IPS-NIHi11 (cell line): ENCODE results near the gene SAA2.
"Not testable (repeated sequence)": the region's sequence is repeated elsewhere in the genome, so short reads cannot be mapped to it uniquely, and the experiment has no call there.

Source experiments
- DNase-seq: peaks from one replicate; pipeline ENCODE4 v3.0.0; 2012; ENCODE audit warnings: mixed read lengths, low spot score

SAA2 gene

DNA sequence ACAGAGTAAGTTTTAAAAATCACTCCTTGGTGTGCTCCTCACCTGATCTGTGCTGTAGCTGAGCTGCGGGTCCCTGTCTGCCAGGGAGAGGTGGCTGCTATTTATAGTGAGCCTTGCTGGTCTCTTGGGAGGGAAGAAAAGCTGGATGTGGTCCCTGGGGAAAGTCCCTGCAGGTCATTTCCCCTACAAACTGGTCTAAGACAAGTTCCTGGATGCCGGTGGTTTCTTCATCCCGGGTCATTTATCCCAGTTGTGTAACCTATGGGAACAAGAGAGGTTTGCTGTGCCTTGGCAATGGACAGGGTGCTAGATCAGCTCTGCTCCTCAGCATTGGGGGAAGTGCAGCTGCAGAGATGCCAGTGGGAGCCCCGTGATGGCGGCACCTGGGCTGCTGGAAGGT lies at the start of gene SAA2:
SAA2 (minus strand) TSS at position 108 of the 400 bp plus-strand sequence. CDS start 657 bp downstream, outside the sequence.
- no peak for DNase-seq

DNA sequence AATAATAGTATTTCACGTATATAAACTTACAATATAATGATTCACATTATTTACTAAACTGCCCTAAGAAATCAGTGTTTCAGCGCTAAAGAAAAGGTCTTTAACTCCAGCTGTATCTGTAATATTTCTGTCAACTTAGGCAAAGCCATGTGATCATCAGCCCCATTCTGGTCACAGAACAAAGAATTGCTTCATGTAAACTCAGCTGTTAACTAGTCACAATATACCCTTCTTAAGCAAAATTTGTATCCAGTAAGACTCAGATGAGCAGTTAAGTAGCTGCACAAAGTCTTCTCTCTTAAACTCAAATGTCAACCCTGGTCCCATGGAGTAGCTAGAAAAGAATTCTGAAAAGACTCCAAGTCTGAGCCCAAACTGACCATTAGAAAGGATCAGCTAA lies 46.8 kb upstream of the SAA2 start:
- no peak for DNase-seq

DNA sequence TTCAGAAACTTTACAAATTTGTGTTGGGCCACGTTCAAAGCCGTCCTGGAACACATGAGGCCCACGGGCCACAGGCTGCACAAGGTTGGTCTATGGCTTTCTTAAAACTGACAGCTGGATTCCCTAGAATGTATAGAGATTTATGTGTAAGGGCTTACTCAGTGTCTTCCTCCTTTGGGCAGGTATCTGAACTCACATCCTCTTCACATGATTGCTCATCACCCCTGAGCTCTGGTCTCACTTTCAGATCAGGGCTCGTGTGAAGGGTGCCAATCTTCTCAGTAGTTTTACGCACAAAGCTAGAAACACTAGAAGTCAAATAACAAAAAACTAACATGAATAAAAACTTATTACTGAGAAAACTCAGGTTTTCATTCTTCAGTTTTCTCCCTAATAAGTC lies 46.4 kb upstream of the SAA2 start:
- no peak for DNase-seq

DNA sequence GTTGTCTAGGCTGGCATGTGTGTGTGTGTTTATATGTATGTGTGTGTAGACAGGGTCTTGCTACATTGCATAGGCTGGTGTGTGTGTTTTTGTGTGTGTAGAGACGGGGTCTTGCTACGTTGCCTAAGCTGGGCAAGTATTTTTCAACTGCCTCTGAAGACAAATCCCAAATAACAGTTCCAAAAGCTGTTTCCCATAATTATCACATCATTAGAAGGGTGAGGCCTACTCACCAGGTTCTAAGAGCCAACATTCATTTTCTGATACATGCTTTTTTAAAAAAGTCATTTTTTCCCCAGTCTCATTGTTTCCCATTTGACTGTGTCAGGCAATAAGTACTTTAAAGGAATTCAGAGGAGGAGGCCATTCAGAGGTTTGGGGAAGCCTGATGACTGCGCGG lies 40.4 kb upstream of the SAA2 start:
- DNase-seq = no peak

DNA sequence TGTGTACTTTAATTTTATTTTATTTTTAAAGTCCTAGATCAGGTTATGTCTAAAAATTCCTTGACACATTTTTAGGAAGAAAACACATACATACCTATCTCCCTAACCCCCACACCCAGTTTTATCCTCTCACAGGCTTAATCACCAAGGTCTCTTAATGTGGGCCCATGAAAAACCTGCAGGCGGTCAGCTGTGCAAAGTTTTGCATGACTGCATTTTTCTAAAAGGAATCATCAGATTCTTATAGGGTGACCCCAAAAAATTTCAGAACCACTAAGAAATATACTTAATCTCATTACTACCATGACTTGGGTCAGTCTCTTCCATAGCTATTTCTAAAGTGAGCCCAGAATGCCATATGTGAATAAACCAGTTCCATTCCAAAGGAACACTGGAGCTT lies 37.4 kb upstream of the SAA2 start:
- DNase-seq = no peak

DNA sequence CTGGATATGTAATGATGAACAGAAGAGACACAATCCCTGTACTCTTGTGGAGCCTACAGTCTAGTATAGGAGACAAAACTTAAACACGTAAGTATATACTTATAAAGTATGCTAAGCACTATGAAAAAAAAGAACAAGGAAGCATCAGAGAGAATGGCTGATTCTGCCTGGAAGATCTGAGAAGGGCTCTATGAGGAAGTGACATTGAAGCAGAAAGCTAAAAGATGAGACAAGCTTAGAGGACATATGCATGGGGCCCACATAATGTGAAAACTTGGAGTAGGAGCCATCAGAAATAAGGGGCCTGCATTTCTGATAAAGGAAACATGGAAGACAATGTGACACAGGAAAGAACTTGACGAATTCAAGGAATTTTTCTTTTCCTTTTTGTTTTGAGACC lies 34.2 kb upstream of the SAA2 start:
- DNase-seq = no peak

DNA sequence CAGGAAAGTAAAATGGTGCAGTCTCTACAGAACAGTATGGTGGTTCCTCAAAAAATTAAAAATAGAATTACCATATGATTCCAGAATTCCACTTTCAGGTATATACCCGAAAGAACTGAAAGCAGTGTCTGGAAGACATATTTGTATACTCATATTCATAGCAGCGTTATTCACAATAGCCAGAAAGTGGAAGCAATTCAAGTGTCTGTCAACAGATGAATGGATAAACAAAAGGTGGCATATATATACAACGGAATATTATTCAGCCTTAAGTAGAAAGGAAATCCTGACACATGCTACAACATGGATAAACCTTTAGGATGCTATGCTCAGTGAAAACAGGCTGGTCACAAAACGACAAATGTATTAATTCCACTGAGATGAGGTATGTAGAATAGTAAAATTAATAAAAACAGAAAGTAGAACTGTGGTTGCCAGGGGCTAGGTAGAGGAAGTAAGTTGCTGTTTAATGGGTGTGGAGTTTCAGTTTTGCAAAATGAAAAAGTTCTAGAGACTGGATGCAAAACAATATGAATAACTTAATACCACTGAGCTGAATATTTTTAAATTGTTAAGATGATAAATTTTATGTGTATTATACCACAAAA lies 32.1 kb upstream of the SAA2 start:
- DNase-seq = no peak

DNA sequence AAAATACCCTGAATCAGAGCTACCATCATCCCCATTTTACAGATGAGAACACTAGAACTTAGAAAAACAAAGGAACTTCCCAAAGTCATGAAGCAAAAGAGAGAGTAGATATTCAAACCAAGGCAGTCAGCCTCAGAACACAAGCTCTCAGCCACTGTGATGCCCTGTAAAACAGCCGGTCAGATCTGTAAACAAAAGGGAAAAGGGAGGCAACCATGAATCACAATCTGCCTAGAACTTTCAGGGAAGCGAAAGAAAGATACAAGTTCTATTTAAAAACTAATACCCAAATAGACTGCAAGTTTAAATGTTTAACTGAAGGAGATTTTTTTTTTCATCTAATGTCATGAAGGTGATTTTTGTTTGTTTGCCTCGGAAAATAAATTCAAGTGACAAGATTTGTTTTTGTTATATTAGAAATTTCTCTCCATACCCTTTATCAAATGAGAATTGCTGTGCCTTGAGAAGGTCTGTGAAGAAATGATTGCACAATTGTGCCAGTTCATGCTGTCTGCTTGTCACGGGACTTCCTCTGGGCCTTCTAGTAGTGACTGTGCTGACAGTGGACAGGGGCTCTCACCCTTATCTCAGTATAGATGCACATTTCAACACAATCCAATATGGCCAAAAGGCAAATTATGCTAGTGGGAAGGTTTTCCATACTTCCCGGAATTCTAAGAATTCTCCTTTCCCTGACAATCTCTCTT lies 29.2 kb upstream of the SAA2 start:
- DNase-seq = no peak

DNA sequence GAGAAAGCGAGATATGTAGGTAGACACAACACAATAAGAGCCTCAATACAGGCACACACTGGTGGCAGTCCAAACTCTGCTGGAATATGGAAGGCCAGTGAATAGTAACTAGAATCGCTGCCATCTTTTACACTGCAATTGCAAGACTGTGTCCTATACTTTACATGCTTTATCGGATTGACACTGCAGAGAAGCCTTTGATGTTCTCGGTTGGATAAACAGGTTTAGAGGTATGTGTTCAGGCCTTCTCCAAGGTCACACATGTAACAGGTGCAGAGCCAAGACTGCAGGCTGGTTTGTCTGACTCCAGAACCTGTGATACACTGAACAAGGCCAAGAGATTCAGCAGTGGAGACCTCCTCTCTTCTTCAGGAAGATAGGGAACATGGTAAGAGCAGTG lies 22.7 kb upstream of the SAA2 start:
- no peak for DNase-seq

DNA sequence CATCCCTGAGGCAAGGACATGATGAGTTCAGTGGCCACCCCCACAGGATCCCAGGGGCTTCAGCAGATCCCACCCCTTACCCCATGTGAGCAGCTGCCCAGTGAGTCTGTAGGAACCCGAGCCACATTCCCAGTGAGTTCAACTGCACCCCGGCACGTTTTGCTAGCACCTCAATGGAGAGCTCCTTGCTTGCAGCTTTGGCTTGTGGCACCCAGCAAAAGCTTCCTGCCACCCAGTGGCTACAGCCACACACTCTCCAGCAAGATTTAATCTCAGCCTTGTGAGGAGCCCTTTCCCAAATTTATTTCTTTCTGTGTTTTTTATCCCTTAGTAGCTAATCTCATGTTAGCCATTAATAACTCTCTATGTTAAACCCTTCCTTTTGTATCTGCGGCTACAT lies 21.6 kb upstream of the SAA2 start:
- DNase-seq = peak; percentile 33

DNA sequence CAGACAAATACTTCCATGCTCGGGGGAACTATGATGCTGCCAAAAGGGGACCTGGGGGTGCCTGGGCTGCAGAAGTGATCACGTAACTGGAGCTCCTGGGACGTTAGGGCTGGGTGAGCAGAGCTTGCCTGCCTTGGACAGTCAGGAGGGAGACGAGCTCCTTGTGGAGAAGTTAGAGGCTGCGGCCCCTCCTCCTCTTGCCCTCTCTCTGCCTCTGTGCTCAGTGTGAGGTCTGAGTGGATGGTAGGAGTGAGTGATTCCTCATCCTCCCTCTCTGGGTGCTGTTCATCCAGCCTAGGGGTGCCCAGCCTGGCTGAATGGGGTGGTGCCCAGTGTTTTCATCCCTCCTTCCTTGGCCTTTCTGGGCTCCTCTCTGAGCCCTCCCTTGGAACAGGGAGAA lies 20.8 kb upstream of the SAA2 start:
- not testable (repeated sequence) for DNase-seq

DNA sequence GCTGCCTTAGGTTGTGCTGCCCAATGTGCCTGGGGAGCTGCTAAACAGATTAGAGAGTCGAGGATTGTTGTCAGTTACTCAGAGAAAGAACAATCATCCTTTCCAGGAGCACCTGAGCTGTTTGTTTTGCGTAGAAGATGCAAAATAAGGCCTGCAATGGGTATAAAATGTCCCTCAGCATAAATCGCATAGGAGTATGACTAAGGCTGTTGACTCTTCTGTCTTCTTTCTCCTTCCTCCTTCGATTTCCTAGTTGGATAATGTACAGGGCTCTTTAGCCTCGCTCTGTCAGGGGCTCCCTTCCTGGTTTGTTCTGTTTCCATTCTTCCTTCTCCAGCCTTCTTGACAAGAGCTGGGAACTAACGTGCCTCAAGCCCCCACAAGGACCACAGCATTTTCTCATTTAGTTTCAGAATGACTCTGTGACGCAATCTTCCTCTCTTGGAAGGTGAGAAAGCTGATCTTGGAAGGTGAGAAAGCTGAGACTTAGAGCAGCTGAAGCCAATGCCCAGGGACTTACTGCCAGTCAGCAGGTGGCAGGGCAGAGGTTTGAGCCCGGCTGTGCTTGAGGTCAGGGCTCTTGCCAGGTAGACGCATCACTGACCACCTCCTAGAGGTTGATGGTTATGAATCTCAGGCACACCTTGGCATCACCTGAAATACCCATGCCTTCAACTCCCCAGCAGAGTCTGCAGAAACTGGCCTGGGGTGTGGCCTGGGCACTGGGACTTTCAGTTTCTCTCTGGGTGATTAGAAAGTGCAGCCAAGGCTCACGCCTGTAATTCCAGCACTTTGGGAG lies 19.1 kb upstream of the SAA2 start:
- not testable (repeated sequence) for DNase-seq

DNA sequence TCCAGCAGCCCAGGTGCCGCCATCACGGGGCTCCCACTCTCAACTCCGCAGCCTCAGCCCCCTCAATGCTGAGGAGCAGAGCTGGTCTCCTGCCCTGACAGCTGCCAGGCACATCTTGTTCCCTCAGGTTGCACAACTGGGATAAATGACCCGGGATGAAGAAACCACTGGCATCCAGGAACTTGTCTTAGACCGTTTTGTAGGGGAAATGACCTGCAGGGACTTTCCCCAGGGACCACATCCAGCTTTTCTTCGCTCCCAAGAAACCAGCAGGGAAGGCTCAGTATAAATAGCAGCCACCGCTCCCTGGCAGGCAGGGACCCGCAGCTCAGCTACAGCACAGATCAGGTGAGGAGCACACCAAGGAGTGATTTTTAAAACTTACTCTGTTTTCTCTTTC lies 17.5 kb upstream of the SAA2 start, which contains the start of gene SAA1:
SAA1 (plus strand) TSS at position 316 of the 400 bp plus-strand sequence. CDS start 624 bp downstream, outside the sequence.
- no peak for DNase-seq

DNA sequence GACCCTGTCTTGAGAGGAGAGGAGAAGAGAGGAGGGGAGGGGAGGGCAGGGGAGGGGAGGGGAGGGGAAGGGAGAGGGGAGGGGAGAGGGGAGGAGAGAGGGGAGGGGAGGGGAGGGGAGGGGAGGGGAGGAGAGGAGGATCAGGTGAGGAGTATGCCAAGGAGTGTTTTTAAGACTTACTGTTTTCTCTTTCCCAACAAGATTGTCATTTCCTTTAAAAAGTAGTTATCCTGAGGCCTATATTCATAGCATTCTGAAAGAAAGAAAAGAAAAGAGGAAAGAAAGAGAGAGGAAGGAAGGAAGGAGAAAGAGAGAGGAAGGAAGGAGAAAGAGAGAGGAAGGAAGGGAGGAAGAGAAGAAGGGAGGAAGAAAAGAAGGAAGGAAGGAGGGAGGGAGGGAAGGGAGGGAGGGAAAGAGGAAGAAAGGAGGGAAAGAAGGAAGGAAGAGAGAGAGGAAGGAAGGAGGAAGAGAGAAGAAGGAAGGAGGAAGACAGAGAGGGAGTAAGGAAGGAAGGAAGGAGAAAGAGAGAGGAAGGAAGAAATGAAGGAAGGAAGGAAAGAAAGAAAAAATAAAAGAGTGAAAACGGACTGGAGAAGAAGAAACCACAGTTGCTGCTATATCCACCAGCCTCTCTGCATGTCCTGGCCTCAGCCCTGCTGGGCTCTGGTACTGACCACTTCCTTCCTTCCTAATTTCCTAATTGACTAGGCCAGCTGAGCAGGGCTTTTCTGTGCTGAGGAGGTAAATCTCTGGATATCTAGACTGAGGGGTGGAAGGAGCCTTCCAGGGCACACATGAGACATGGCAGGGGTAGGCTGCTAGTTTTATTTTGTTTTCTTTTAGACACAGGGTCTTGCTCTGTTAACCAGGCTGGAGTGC lies 16.4 kb upstream of the SAA2 start:
- DNase-seq = no peak

DNA sequence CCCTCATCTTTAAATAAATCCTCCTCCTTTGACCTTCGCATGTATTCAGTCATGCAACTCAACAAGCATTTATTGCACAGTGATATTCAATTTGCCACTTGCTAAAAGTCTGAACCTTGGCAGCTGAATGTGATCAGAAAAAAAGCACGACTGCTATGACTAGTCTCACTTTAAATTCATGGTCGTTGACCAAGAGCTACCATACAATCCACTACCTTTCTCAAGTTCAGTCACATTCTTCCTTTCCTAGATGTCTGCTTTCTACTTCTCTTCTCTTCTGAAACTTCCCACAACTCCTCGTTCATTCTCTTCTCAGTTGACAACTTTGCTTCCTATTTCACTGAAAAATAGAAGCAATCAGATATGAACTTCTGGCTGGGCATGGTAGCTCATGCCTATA lies 15.6 kb upstream of the SAA2 start:
- no peak for DNase-seq

DNA sequence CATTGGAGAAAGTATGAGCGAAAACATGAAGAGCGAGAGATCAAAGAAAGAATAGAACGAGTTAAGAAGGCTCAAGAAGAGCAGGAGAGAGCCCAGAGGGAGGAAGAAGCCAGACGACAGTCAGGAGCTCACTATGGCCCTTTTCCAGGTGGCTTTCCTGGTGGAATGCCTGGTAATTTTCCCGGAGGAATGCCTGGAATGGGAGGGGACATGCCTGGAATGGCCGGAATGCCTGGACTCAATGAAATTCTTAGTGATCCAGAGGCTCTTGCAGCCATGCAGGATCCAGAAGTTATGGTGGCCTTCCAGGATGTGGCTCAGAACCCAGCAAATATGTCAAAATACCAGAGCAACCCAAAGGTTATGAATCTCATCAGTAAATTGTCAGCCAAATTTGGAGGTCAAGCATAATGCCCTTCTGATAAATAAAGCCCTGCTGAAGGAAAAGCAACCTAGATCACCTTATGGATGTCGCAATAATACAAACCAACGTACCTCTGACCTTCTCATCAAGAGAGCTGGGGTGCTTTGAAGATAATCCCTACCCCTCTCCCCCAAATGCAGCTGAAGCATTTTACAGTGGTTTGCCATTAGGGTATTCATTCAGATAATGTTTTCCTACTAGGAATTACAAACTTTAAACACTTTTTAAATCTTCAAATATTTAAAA lies 14.3 kb upstream of the SAA2 start:
- DNase-seq = not testable (repeated sequence)

DNA sequence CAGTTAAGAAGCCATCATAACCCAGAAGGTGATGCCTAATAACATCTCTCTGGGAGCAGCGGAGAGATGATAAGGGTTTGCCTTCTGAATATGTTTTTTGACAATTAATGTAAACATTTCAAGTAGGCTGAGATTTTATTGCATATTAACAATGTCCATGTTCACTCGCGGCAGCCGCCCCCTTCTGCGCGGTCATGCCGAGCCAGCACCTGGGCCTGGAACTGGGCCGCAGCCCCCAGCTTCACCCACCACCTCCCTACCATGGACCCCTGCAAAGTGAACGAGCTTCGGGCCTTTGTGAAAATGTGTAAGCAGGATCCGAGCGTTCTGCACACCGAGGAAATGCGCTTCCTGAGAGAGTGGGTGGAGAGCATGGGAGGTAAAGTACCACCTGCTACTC lies 13.3 kb upstream of the SAA2 start:
- DNase-seq = no peak

DNA sequence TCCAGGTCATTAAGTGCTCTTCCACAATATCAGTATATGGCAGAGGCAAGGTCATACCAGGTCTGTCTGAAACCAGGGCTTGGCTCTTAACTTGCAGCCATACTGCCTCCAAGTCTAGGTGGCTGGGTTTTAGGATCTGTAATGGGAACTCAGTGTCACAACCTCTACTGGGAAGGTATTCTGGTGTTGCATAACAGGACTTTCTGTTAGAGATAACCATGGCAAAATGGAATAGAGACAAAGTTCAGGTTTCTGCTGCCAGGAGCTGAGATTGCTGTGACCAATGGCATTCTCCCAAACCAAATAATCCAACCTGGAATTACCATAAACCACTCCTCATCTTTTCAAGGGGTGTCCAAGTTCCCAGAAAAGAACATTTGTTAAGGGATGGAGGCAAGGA lies 10.8 kb upstream of the SAA2 start:
- DNase-seq = no peak

DNA sequence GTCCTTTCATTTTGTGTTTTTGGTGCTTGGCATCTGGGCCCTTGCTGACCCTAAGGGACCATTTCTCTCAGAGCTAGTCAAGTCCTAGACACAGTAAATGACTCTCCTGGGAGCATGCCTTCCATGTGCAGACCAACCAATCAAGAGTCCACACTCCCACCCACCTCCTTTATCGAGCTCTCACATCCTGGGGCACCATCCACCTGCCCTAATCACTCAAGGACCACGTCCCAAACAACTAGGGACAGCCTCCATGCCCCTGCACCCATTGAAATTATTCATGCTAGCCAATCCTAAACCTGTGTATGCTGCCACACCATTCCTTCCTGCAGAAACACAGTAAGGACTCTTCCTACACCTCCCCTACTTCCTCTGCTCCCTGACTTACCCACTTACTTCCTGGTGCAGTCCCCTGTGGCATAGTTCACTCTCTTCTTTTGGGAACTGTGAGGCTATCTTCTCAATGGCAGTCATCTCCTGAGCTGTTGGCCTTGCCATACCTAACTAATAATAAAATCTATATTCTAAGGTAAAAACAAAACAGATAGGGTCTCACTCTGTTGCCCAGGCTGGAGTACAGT lies 6.4 kb upstream of the SAA2 start:
- no peak for DNase-seq

DNA sequence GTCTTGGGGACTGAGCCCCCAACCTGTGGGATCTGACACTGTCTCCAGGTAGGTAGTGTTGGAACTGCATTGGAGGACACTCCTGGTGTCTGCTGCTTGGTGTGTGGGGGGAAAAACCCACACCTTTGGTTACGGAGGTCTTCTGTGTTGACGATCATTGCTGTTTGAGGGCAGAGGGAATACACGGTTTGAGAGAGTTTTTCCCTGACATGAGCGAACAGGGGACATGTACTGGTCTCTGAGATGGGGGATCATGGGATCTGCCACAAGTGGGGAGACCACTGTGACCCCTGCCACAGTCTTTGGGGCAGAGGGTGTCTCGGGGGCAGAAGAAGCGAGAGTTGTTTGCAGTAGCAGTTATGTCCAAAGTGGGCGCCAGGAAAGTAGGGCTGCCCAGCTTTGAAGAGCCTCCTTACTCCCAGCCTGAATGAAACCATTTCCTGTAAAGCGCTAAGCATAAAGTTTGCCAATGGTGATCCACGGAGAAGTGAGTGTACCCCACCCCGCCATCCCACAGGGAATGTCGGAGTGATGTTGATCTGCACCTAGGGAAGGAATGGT lies 5.4 kb upstream of the SAA2 start:
- DNase-seq = no peak

DNA sequence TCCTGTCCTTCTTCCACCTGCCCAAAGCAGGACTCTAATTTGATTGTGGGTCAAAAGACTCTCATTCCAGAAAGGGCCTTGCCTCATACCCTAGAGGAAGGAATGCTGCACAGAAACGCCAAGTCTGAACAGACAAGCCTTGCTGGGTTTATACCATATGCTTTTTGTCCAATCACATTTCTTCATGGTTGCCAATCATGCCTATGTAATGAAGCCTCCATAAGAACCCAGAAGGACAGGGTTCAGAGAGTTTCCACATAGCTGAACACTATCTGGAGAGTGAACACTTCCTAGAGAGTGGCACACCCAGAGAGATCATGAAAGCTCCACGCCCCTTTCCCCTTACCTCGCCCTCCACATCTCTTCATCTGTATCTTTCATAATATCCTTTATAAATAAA lies 4.8 kb upstream of the SAA2 start:
- DNase-seq = no peak
